ENCODE results near the gene RAMP2. TPM values are rescaled to one million over a fixed set of nuclear protein-coding genes. Genes with fewer than 3 reads are reported as not detected.

Gene RAMP2
- total RNA-seq, 1 donor from 2014 or later = 80.5 TPM

GRCh38 chr17:42743595-42744282 lies 17.3 kb upstream of the RAMP2 start:
- DNase-seq (ENCODE audit: low spot score in 2 of 2) = no peak
- Histone ChIP-seq H3K27ac (peak overlapping the region; percentile 93 to 95), H3K27me3 (no peaks in the 10 kb centered on the region), H3K4me3 (peak overlapping the region; percentile 89 to 98), H3K4me1 (peaks cover 0 to 11% of the 10 kb centered on the region in 2 donors), H3K9me3 (no peaks in the 10 kb centered on the region), H3K36me3 (no peaks in the 10 kb centered on the region)
- intact Hi-C loops (cut with DNase I) = loop anchor here (2.0 kb wide), 1 partner anchor 19 kb away; no protein-coding TSS in a partner anchor
- no peak for TF ChIP-seq CTCF (IDR thresholded peaks at IDR 0.05)

GRCh38 chr17:42744283-42744805 lies 16.7 kb upstream of the RAMP2 start:
- Histone ChIP-seq H3K9me3 (no peaks in the 10 kb centered on the region), H3K27me3 (no peaks in the 10 kb centered on the region), H3K4me3 (peak overlapping the region; percentile 89 to 98), H3K4me1 (peaks cover 0 to 11% of the 10 kb centered on the region in 2 donors), H3K36me3 (no peaks in the 10 kb centered on the region), H3K27ac (peak overlapping the region; percentile 93 to 95)
- DNase-seq (ENCODE audit: low spot score in 2 of 2) = peak; percentile 41 to 81
- intact Hi-C loops (cut with DNase I) = loop anchor here (2.0 kb wide), 1 partner anchor 18 kb away; no protein-coding TSS in a partner anchor
- TF ChIP-seq CTCF (IDR thresholded peaks at IDR 0.05) = no peak

- TF ChIP-seq CTCF (IDR thresholded peaks at IDR 0.05) = peak in 1 of 3 experiments; percentile 16
- peak; percentile 61 to 93 for DNase-seq (ENCODE audit: low spot score in 2 of 2)
- Histone ChIP-seq H3K4me3 (peak within 1 kb of the TSS; percentile 89 to 98), H3K4me1 (peaks cover 0 to 11% of the 10 kb centered on the region in 2 donors), H3K9me3 (no peaks in the 10 kb centered on the region), H3K27me3 (no peaks in the 10 kb centered on the region), H3K27ac (peak within 1 kb of the TSS; percentile 93 to 95), H3K36me3 (no peaks in the 10 kb centered on the region)
- intact Hi-C loops (cut with DNase I) = loop anchor here (2.0 kb wide), 1 partner anchor 18 kb away; no protein-coding TSS in a partner anchor
Observed at GRCh38 chr17:42744806-42745617, 16.0 kb upstream of the RAMP2 start, which contains the start of gene EZH1. TSS of gene EZH1 (minus strand) at chr17:42745040. CDS start at chr17:42728941, 16,099 bp downstream.

GRCh38 chr17:42748202-42748907 lies 12.7 kb upstream of the RAMP2 start:
- TF ChIP-seq CTCF (IDR thresholded peaks at IDR 0.05) = no peak
- H3K4me3 ChIP-seq = no peak overlapping the region
- H3K36me3 ChIP-seq = no peaks in the 10 kb centered on the region
- no peaks in the 10 kb centered on the region for H3K9me3 ChIP-seq
- no peaks in the 10 kb centered on the region for H3K27me3 ChIP-seq
- intact Hi-C loops (cut with DNase I) = no loop called here
- peak overlapping the region in 1 of 2 donors; percentile 44 for H3K27ac ChIP-seq
- H3K4me1 ChIP-seq = peaks cover 0 to 9% of the 10 kb centered on the region in 2 donors
- DNase-seq (ENCODE audit: low spot score in 2 of 2) = no peak
